ENCODE results near the gene CABP1.

Gene CABP1

DNA sequence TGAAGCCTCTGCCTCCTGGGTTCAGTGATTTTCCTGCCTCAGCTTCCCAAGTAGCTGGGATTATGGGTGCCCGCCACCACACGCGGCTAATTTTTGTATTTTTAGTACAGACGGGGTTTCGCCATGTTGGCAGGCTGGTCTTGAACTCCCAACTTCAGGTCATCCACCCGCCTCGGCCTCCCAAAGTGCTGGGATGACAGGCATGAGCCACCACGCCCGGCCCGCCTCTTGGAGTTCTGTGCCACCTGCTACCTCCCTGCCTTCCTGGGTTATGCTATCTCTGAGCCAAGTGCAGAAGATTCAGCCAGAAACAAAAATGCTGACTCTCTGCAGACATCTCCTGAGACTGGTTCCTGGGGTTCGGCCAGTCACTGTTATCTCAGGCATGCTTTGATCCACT is 13.2 kb downstream of the CABP1 start:
- H3K4me2 ChIP-seq (ENCODE audit: low read length), result no peak overlapping the region
- TF ChIP-seq, protein P1, sequence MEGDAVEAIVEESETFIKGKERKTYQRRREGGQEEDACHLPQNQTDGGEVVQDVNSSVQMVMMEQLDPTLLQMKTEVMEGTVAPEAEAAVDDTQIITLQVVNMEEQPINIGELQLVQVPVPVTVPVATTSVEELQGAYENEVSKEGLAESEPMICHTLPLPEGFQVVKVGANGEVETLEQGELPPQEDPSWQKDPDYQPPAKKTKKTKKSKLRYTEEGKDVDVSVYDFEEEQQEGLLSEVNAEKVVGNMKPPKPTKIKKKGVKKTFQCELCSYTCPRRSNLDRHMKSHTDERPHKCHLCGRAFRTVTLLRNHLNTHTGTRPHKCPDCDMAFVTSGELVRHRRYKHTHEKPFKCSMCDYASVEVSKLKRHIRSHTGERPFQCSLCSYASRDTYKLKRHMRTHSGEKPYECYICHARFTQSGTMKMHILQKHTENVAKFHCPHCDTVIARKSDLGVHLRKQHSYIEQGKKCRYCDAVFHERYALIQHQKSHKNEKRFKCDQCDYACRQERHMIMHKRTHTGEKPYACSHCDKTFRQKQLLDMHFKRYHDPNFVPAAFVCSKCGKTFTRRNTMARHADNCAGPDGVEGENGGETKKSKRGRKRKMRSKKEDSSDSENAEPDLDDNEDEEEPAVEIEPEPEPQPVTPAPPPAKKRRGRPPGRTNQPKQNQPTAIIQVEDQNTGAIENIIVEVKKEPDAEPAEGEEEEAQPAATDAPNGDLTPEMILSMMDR (IDR thresholded peaks at IDR 0.05; ENCODE audit: low read length), result no peak

DNA sequence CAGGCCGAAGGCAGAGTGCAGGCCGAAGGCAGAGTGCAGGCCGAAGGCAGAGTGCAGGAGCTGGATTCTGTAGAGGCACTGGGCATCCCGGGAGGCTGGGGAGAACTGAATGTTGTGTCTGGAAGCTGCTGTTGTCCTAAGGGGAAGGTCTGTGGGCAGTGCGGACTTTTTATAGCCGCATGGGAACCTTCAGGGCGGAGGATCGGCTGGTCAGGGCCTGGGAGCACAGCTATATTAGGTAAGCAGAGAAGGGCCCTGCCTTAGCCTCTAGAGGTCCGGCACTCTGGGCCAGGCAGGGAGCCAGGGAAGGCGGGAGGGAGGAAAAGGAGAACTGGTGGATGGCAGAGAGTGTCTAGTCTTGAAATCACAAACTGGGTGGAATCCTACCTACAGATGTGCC is 14.2 kb downstream of the CABP1 start:
- no peak overlapping the region for H3K4me2 ChIP-seq (ENCODE audit: low read length)
- no peaks in the 10 kb centered on the region for H3K9me2 ChIP-seq (ENCODE audit: low read depth, low read length)
- H3K4me3 ChIP-seq (ENCODE audit: low read depth, low read length, poor library complexity, severe bottlenecking), result no peak overlapping the region
- H2AFZ ChIP-seq (ENCODE audit: low read length), result no peak overlapping the region
- no peaks in the 10 kb centered on the region for H3K79me2 ChIP-seq (ENCODE audit: insufficient read depth, low read length)
- no peaks in the 10 kb centered on the region for H3K9me3 ChIP-seq (ENCODE audit: low read length)
- TF ChIP-seq EZH2 (IDR thresholded peaks at IDR 0.05; ENCODE audit: borderline replicate concordance, low read length), result no peak
- TF ChIP-seq, protein P1 (IDR thresholded peaks at IDR 0.05; ENCODE audit: low read length), result no peak
- H3K36me3 ChIP-seq (ENCODE audit: insufficient read depth, low read length), result no peaks in the 10 kb centered on the region
- H3F3A ChIP-seq (ENCODE audit: insufficient read depth, low read length), result no peaks in the 10 kb centered on the region
- H3K27ac ChIP-seq (ENCODE audit: low read depth, low read length, poor library complexity, severe bottlenecking), result no peak overlapping the region
- H3K27me3 ChIP-seq (ENCODE audit: insufficient read depth, low read length), result peaks cover 19% of the 10 kb centered on the region; the same call in 1 of the 2 replicates
- no peaks in the 10 kb centered on the region for H4K20me1 ChIP-seq (ENCODE audit: insufficient read depth, low read length)
- no peaks in the 10 kb centered on the region for H3K4me1 ChIP-seq (ENCODE audit: insufficient read depth, low read length, severe bottlenecking)
- no peak overlapping the region for H3K9ac ChIP-seq (ENCODE audit: low read length)

More for the DNA sequence above, 13.2 kb downstream of the CABP1 start:
- Histone ChIP-seq H3K79me2 (ENCODE audit: insufficient read depth, low read length) (no peaks in the 10 kb centered on the region), H4K20me1 (ENCODE audit: insufficient read depth, low read length) (no peaks in the 10 kb centered on the region), H3K9me2 (ENCODE audit: low read depth, low read length) (no peaks in the 10 kb centered on the region), H3K9ac (ENCODE audit: low read length) (no peak overlapping the region), H3K27ac (ENCODE audit: low read depth, low read length, poor library complexity, severe bottlenecking) (no peak overlapping the region), H3K27me3 (ENCODE audit: insufficient read depth, low read length) (peaks cover 16% of the 10 kb centered on the region; the same call in 1 of the 2 replicates), H3K9me3 (ENCODE audit: low read length) (no peaks in the 10 kb centered on the region), H2AFZ (ENCODE audit: low read length) (no peak overlapping the region), H3F3A (ENCODE audit: insufficient read depth, low read length) (no peaks in the 10 kb centered on the region), H3K4me3 (ENCODE audit: low read depth, low read length, poor library complexity, severe bottlenecking) (no peak overlapping the region), H3K4me1 (ENCODE audit: insufficient read depth, low read length, severe bottlenecking) (peaks cover 5% of the 10 kb centered on the region), H3K36me3 (ENCODE audit: insufficient read depth, low read length) (no peaks in the 10 kb centered on the region)

DNA sequence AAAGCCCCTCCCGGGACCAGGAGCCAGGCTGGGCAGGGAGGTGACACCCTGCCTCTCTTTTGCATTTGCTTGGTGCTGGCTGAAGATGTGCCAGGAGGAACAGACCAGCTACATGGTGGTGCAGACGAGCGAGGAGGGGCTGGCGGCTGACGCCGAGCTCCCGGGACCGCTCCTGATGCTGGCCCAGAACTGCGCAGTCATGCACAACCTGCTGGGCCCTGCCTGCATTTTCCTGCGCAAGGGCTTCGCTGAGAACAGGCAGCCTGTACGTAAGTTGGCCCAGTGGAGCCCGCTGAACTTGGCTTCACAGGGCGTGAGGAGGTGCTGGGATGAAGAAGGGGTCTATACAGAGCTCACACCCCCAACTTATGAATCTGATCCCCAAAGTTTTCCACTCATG is 15.6 kb downstream of the CABP1 start:
- peaks cover 21% of the 10 kb centered on the region; the same call in 1 of the 2 replicates for H3K27me3 ChIP-seq (ENCODE audit: insufficient read depth, low read length)
- no peaks in the 10 kb centered on the region for H3F3A ChIP-seq (ENCODE audit: insufficient read depth, low read length)

More for the DNA sequence above, 15.6 kb downstream of the CABP1 start:
- Histone ChIP-seq H3K79me2 (ENCODE audit: insufficient read depth, low read length) (no peaks in the 10 kb centered on the region), H3K9me2 (ENCODE audit: low read depth, low read length) (no peaks in the 10 kb centered on the region), H3K9me3 (ENCODE audit: low read length) (no peaks in the 10 kb centered on the region), H3K4me1 (ENCODE audit: insufficient read depth, low read length, severe bottlenecking) (no peaks in the 10 kb centered on the region), H2AFZ (ENCODE audit: low read length) (no peak overlapping the region), H4K20me1 (ENCODE audit: insufficient read depth, low read length) (no peaks in the 10 kb centered on the region), H3K36me3 (ENCODE audit: insufficient read depth, low read length) (no peaks in the 10 kb centered on the region), H3K4me3 (ENCODE audit: low read depth, low read length, poor library complexity, severe bottlenecking) (no peak overlapping the region), H3K4me2 (ENCODE audit: low read length) (no peak overlapping the region), H3K27ac (ENCODE audit: low read depth, low read length, poor library complexity, severe bottlenecking) (no peak overlapping the region), H3K9ac (ENCODE audit: low read length) (no peak overlapping the region)
- TF ChIP-seq, protein P1 (IDR thresholded peaks at IDR 0.05; ENCODE audit: low read length), result no peak
- TF ChIP-seq EZH2 (IDR thresholded peaks at IDR 0.05; ENCODE audit: borderline replicate concordance, low read length), result no peak

All from OCI-LY1 (cell line).